GM19452 (cell line): ENCODE measurements around the gene DENND4A.
"Not testable (repeated sequence)": the region's sequence is repeated elsewhere in the genome, so short reads cannot be mapped to it uniquely, and the experiment has no call there.

Source experiments
- ATAC-seq: cut with Tn5 transposase; IDR thresholded peaks from one replicate; pipeline ENCODE4 v1.9.1; 2021; ENCODE audit not compliant: unreplicated experiment

Gene DENND4A

DNA sequence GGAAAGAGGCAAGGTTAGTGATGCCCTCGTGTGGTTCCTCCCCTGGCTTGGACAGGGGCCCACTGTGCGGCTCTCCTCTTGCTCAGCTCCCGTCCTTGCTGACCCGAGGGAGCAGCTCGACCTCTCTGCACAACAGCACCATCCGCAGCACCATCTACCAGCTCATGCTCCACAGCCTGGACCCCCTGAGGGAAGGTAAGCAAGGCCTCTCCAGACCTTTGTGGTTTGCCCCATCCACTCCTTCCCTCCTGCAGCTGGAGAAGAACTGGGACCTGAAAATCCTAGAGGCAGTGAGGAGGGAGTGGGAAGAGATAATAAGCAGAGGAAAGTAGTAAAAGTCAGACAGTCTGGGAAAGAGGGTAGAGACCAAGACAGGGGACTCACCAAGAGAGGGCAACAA is 152.6 kb downstream of the DENND4A start:
- ATAC-seq, result no peak

DNA sequence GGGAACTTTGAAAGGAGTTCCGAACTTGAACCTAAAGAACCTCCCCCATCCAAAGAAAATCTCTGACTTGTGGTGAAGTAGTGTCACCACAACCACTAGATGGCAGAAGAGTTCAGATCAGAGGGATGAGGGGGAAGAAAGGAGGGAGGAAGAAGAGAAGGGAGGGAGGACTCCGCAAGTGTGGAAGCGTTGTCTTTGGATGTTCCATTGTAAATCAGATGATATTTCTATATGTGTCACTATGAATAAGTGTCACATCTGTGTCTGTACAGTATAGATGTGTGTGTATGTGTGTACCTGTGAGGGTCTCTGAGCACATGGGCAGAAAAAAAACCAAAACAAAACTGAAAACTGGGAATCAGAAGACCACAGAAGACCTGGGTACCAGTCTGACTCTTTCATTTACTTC is 153.4 kb downstream of the DENND4A start:
- no peak for ATAC-seq

DNA sequence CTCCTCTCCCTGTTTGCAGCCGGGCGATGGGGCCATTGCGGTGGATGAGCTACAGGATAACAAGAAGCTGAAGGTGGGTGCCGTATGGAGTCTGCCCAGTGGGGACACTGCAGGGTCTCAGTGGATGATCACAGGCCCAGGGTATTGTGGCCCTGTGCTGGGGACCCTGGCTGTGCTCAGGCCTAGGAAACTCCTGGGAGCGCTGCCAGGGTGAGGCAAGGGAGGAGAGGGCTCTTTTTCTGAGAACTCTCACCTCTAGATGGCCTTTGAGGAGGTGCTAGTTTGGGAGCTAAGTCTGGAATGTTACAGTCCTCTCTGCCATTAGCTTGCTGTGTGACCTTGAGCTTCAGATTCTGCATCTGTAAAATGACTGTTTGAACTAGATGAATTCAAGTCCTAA is 154.0 kb downstream of the DENND4A start:
- no peak for ATAC-seq

DNA sequence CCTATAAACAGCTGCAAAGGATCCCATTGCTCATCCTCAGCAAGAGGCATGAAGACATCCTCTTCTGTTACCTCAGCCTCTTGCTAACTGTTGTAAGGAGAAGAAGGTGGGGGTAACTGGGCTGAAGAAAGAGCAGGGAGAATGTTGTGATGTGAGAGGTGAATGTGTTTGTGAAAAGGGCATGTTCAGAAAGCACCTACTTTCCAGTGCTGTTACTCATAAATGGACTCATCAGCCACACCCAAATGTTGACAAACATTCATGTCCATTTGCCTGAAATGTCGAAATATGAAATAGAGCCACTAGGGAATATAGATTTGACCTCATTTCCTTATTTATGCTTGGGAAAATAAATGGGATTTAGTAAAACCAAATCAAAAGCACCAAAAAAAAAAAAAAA is 157.7 kb downstream of the DENND4A start:
- ATAC-seq, result no peak

DNA sequence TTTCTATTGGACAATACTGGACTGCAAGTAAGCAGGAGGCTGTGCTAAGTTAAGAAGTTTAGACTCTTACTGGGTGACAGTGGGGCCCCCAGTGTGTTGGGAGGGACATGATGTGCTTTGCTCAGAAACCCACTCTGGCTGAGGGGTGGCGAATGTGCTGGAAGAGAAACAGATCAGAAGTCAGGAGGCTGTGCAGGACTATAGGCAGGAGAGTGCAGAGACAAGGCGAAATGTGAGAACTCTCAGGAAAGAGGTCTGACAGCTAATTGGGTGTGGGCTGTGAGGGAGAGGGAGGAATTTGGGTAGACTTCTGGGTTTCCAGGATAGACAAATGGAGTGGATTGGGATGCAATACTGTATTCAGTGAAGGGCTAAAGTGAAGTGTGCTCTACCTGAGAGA is 158.3 kb downstream of the DENND4A start:
- ATAC-seq, result no peak

DNA sequence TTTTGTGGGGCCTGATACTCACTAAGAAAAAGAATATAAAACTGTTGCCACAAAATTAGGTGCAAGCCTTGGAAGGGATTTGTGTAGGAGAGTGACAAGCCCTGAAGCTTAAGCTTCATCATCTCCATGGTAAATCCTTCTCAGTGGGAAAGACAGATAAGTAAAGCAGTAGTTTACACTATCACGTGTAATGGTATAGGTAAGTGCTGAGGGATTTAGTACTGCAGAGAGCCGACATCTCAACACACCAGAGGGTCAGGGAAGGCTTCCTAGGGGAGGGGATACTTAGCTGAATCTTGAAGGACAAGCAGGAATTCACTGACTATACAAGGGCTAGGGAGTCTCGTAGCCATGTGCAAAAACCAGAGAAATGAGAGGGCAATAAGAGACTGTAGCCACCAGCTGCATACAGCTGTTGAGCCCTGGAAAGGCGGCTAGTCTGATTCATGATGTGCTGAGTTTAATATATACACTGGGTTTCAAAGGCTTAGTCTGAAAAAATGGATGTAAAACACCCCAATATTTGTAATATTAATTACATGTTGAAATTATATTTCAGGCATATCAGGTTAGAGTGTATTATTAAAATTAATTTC is 159.2 kb downstream of the DENND4A start:
- no peak for ATAC-seq

DNA sequence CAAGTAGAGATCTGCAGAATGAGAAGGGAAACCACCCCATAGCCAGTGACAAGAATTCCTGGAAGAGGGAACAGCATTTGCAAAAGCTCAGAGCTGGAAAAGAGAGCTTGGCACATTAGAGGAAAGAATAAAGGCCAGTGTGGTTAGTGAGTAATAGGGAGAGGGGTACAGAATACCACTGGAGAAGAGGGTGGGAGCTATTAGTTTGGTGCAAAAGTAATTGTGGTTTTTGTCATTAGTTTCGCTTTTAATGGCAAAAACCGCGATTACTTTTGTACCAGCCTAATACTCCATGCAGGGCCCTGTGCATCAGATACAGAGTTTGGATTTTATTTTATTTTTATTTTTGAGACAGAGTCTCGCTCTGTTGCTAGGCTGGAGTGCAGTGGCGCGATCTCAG is 160.6 kb downstream of the DENND4A start:
- peak; percentile 60 for ATAC-seq

GRCh38 chr15:65630760-65631159 is 161.3 kb downstream of the DENND4A start:
- ATAC-seq, result peak; percentile 68

GRCh38 chr15:65629548-65629947 is 162.5 kb downstream of the DENND4A start:
- no peak for ATAC-seq

DNA sequence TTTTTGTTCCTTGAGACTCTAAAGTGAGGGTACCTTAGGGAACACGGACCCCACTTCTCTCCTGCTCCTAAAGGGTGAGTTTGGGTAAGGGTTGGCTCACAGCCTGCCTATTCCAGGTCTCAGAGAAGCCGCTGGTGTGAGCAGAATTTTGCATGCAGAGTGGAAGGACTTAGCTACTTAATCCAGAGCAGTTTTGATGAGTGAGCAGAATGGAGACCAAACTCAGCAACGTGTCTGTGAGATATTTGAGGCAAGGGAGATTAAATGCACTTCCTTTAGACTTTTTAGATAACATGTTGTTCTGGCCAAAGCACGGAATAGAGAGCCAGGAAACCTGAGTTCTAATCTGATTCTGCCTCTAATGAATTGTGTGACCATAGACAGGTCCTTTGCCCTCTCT is 165.2 kb downstream of the DENND4A start:
- no peak for ATAC-seq

GRCh38 chr15:65623103-65623502 is 169.0 kb downstream of the DENND4A start:
- no peak for ATAC-seq

DNA sequence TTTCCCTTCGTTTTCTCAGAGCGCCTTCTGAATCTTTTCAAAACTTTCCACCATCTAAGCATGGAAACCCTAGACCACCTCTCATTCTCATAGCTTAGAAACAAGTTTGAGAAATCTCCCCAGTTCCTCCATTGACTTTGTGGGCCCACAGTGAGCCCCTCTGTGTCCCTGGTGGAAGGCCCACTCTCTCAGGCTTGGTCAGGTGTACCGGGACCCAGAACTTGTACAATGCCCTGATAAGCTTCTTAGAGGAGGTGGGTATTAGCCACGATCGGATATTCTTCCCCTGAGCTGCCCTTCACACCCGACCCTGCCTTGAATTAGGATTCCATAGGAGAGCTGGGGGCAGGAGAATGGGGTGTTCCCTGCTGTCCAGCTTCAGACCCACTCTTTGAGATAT is 170.5 kb downstream of the DENND4A start, which contains the start of gene SLC24A1:
Gene SLC24A1, plus strand, starts transcription at position 301 of the 400 bp plus-strand sequence. CDS start 2,143 bp downstream, outside the sequence.
- ATAC-seq, result no peak

DNA sequence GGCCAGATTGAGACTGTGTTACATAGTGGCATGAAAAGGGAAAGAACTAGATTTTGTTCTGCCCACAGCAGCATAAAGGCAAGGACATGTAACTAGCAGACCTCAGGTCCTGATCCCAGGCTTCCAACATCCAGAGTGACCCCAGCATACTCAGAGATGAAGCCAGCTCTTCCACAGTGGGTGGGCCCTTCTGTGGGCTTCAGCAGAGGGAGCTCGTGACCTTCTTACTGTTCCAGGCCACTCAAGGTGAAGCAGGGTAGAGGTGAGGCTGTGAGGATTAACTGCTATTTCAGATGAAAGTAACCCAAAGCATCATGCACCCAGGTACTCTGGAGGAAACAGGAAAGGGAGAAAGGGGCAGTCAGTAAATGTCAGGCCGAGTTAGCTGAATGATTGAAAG is 171.3 kb downstream of the DENND4A start:
- ATAC-seq, result no peak

- ATAC-seq, result no peak
These were observed 172.3 kb downstream of the DENND4A start for GRCh38 chr15:65619626-65620290.

DNA sequence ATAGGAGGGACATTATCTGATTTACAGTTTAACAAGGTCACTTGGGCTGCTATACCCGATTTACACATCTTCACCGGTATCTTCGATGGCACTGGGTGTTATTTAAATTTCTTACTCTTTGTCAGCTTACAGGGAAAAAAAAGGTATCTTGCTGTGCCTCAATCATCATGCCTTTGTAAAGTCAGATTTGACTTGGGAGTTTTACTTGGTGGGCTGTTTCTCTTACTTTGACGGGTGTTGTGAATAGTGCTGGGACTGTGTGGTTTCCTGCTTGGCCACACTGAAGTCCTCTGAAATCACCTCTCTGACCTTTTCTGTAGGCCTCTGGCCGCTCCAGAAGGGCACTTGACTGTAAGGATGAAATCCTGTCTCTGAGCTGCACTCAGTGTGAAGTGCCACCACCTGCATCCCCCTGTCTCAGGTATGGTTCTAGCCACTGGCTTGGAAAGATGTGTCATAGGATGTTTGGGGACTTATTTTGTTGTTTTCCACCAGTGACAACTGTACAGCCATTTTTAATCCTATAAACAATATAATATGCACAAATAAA is 173.5 kb downstream of the DENND4A start:
- ATAC-seq, result no peak

- not testable (repeated sequence) for ATAC-seq
These were observed 176.2 kb downstream of the DENND4A start for GRCh38 chr15:65615887-65616286.

DNA sequence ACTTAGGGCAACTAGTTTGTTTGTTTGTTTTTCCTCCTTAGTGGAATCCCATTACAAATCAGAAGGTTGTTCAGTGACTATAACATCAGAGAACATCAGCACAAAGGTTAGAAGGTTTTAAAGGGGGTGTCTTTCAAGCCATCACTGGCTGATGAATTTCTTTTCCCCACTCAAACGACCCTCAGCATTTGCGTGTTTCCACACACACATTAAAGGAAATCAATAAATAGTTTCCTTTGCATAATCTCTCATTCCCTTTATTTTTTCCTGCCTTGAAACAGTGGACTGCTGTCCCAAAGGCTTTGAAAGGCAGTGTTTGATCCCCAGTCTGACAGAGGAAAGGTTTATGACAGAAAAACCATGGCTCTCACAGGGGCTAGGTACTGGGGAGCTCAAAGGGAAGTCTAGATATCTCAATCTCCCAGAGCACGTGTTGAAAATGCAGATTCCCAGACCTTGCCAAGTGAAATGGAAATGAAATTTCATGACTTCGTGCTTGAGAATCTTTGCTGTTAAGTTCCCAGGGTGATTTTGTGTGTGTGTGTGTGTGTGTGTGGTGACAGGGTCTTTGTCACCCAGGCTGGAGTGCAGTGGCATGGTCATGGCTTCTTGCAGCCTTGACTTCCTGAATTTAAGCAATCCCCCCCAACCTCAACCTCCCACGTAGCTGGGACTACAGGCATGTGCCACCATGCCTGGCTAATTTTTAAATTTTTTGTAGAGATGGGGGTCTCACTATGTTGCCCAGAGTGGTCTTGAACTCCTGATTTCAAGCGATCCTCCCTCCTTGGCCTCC is 178.9 kb downstream of the DENND4A start:
- no peak for ATAC-seq

GRCh38 chr15:65612616-65612946 is 179.5 kb downstream of the DENND4A start:
- ATAC-seq, result no peak

GRCh38 chr15:65611888-65612615 is 180.0 kb downstream of the DENND4A start:
- ATAC-seq, result no peak

GRCh38 chr15:65610871-65611718 is 181.0 kb downstream of the DENND4A start, which contains the start of gene INTS14:
INTS14 (minus strand) TSS chr15:65611131; CDS start chr15:65607380, 3,751 bp downstream.
- peak; percentile 94 for ATAC-seq
